IPS-15b (cell line): ENCODE data around the gene ZNF638.

ENCODE experiments used
- H3K27me3 ChIP-seq: one replicate; pipeline ENCODE4 v1.6.1; 2013; ENCODE audit warnings: low read length; ENCODE audit not compliant: control insufficient read depth, insufficient read depth
- H3K36me3 ChIP-seq: one replicate; pipeline ENCODE4 v1.6.1; 2013; ENCODE audit warnings: low read length; ENCODE audit not compliant: control insufficient read depth, insufficient read depth
- H3K4me1 ChIP-seq: one replicate; pipeline ENCODE4 v1.6.1; 2013; ENCODE audit warnings: mild to moderate bottlenecking, low read length; ENCODE audit not compliant: control insufficient read depth, insufficient read depth
- H3K4me3 ChIP-seq: one replicate; pipeline ENCODE4 v1.5.1; 2013; ENCODE audit warnings: low read depth, low read length
- H3K9ac ChIP-seq: one replicate; pipeline ENCODE4 v1.6.1; 2013; ENCODE audit warnings: low read depth, mild to moderate bottlenecking, low read length
- H3K9me3 ChIP-seq: one replicate; pipeline ENCODE4 v1.6.1; 2013; ENCODE audit warnings: mild to moderate bottlenecking, low read length; ENCODE audit not compliant: control insufficient read depth, insufficient read depth

Gene ZNF638

GRCh38 chr2:71370015-71370414 lies 38.4 kb downstream of the ZNF638 start:
- Histone ChIP-seq H3K27me3 (no peaks in the 10 kb centered on the region), H3K4me1 (no peaks in the 10 kb centered on the region), H3K9me3 (no peaks in the 10 kb centered on the region), H3K36me3 (no peaks in the 10 kb centered on the region), H3K4me3 (no peak overlapping the region), H3K9ac (no peak overlapping the region)

- H3K9me3 ChIP-seq = no peaks in the 10 kb centered on the region
- H3K4me3 ChIP-seq = no peak overlapping the region
- H3K4me1 ChIP-seq = no peaks in the 10 kb centered on the region
- H3K27me3 ChIP-seq = no peaks in the 10 kb centered on the region
- no peaks in the 10 kb centered on the region for H3K36me3 ChIP-seq
- H3K9ac ChIP-seq = no peak overlapping the region
Observed at GRCh38 chr2:71372042-71372441, 40.5 kb downstream of the ZNF638 start.

- no peaks in the 10 kb centered on the region for H3K27me3 ChIP-seq
- peaks cover 5% of the 10 kb centered on the region for H3K36me3 ChIP-seq
- H3K9me3 ChIP-seq = no peaks in the 10 kb centered on the region
- H3K9ac ChIP-seq = no peak overlapping the region
- H3K4me1 ChIP-seq = no peaks in the 10 kb centered on the region
- H3K4me3 ChIP-seq = no peak overlapping the region
Observed at GRCh38 chr2:71379086-71379485, 47.5 kb downstream of the ZNF638 start.

- Histone ChIP-seq H3K4me1 (no peaks in the 10 kb centered on the region), H3K27me3 (no peaks in the 10 kb centered on the region), H3K36me3 (peaks cover 5% of the 10 kb centered on the region), H3K9ac (no peak overlapping the region), H3K4me3 (no peak overlapping the region), H3K9me3 (no peaks in the 10 kb centered on the region)
Observed at GRCh38 chr2:71380665-71381064, 49.1 kb downstream of the ZNF638 start.

- Histone ChIP-seq H3K9ac (no peak overlapping the region), H3K9me3 (no peaks in the 10 kb centered on the region), H3K36me3 (peaks cover 14% of the 10 kb centered on the region), H3K27me3 (no peaks in the 10 kb centered on the region), H3K4me3 (no peak overlapping the region), H3K4me1 (no peaks in the 10 kb centered on the region)
Observed at GRCh38 chr2:71385012-71385411, 53.4 kb downstream of the ZNF638 start.

- Histone ChIP-seq H3K36me3 (peaks cover 12% of the 10 kb centered on the region), H3K27me3 (no peaks in the 10 kb centered on the region), H3K4me3 (no peak overlapping the region), H3K9me3 (no peaks in the 10 kb centered on the region), H3K4me1 (no peaks in the 10 kb centered on the region), H3K9ac (no peak overlapping the region)
Observed at GRCh38 chr2:71388214-71388613, 56.6 kb downstream of the ZNF638 start.

GRCh38 chr2:71389384-71390072 lies 57.9 kb downstream of the ZNF638 start:
- Histone ChIP-seq H3K9me3 (no peaks in the 10 kb centered on the region), H3K4me1 (no peaks in the 10 kb centered on the region), H3K4me3 (no peak overlapping the region), H3K9ac (no peak overlapping the region), H3K36me3 (peaks cover 18% of the 10 kb centered on the region), H3K27me3 (no peaks in the 10 kb centered on the region)

GRCh38 chr2:71393216-71393615 lies 61.6 kb downstream of the ZNF638 start:
- Histone ChIP-seq H3K36me3 (peaks cover 22% of the 10 kb centered on the region), H3K4me1 (no peaks in the 10 kb centered on the region), H3K9ac (no peak overlapping the region), H3K4me3 (no peak overlapping the region), H3K9me3 (no peaks in the 10 kb centered on the region), H3K27me3 (no peaks in the 10 kb centered on the region)

GRCh38 chr2:71395471-71395870 lies 63.9 kb downstream of the ZNF638 start:
- no peak overlapping the region for H3K4me3 ChIP-seq
- H3K4me1 ChIP-seq = no peaks in the 10 kb centered on the region
- no peak overlapping the region for H3K9ac ChIP-seq
- no peaks in the 10 kb centered on the region for H3K9me3 ChIP-seq
- H3K27me3 ChIP-seq = no peaks in the 10 kb centered on the region
- H3K36me3 ChIP-seq = peaks cover 15% of the 10 kb centered on the region

GRCh38 chr2:71402427-71402826 lies 70.8 kb downstream of the ZNF638 start:
- no peaks in the 10 kb centered on the region for H3K4me1 ChIP-seq
- H3K9ac ChIP-seq = no peak overlapping the region
- peaks cover 14% of the 10 kb centered on the region for H3K36me3 ChIP-seq
- no peaks in the 10 kb centered on the region for H3K9me3 ChIP-seq
- H3K4me3 ChIP-seq = no peak overlapping the region
- H3K27me3 ChIP-seq = no peaks in the 10 kb centered on the region

GRCh38 chr2:71409611-71410010 lies 78.0 kb downstream of the ZNF638 start:
- Histone ChIP-seq H3K27me3 (no peaks in the 10 kb centered on the region), H3K9ac (no peak overlapping the region), H3K4me3 (no peak overlapping the region), H3K9me3 (no peaks in the 10 kb centered on the region), H3K4me1 (no peaks in the 10 kb centered on the region), H3K36me3 (peaks cover 7% of the 10 kb centered on the region)

- Histone ChIP-seq H3K9me3 (no peaks in the 10 kb centered on the region), H3K27me3 (no peaks in the 10 kb centered on the region), H3K36me3 (peaks cover 6% of the 10 kb centered on the region)
Observed at GRCh38 chr2:71410696-71411095, 79.1 kb downstream of the ZNF638 start.

More at GRCh38 chr2:71410696-71411095, 79.1 kb downstream of the ZNF638 start:
- H3K9ac ChIP-seq = no peak overlapping the region
- H3K4me1 ChIP-seq = no peaks in the 10 kb centered on the region
- H3K4me3 ChIP-seq = no peak overlapping the region
